HG03025 (cell line): ENCODE measurements around the gene GPRASP1.

Source experiments
- ATAC-seq: cut with Tn5 transposase; IDR thresholded peaks from one replicate; pipeline ENCODE4 v1.9.1; 2021; ENCODE audit warnings: mild to moderate bottlenecking, moderate library complexity; ENCODE audit not compliant: unreplicated experiment, low FRiP score

The GPRASP1 gene

DNA sequence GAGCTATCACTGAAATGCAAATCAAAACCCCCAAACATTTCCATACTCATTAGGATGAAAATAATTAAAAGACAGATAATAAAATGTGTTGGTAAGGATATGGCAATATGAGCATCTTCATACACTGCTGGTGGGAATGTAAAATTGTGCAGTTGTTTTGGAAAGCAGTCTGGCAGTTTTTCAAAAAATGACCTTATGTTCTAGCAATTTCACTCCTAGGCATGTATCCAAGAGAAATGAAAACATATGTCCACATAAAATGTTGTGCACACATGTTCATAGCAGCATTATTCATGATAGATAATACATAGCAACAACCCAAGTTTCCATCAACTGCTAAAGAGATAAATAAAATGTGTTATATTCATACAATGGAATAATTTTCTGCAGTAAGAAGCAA, 46.2 kb downstream of the GPRASP1 start:
- no peak for ATAC-seq
